ENCODE data around the gene OLFM2. TPM values are rescaled to one million over a fixed set of nuclear protein-coding genes. Genes with fewer than 3 reads are reported as not detected.

The OLFM2 gene
- total and polyA plus RNA-seq, 4 donors = 0.49 to 28.9 (median 2.3) TPM

DNA sequence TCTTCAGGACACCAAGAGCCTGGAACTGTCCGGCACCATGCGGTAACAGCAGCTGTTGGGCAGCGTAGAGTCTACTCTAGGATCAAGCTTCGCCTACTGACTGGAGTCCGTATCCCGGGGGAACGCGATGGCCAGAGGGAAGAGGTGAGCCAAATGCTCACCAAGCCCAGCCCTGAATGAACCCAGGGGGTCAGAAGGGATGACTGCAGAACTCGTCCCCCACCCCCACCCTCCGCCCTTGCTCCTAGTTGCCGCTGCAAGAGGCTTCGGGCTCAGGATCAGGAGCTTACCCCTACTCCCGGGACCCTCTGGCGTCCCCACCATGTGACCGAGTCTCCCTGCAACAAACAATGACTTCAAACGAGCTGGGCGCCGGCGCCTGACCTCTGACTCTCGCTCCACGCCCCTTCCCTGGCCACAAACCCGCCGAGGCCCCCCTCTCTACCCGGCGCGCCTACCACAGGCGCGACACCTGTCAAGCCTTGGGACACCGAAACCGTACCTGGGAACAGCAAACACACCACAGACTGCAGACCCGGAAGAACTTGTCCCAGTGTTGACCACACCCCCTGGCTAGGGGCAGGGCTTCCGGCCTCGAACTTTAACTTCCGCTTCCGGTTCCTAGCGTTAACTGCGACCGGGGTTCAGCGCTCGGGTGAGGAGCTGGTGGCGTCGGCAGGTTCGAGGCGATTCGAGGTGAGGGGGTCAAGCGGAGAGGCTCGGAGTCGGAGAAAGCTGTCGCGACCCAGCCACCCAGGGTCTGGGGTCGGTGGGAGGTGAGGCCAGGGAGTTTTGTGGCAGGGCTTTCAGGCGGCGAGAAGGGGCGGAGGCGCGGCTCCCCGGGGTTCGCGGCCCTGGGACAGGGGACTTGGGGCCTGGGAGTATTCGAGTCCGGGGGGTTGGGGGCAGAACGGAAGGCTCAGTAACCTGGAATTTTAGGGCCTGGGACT is 108.8 kb downstream of the OLFM2 start, which contains the start of gene UBL5:
TSS of gene UBL5 (plus strand) at position 630 of the 950 bp plus-strand sequence. CDS start 420 bp downstream, outside the sequence.
- TF ChIP-seq RXRA (IDR thresholded peaks at IDR 0.05) = peak; percentile 14 to 43
- no peak for TF ChIP-seq FOXA2 (IDR thresholded peaks at IDR 0.05)
- peak; percentile 29 to 49 for TF ChIP-seq EGR1 (IDR thresholded peaks at IDR 0.05; ENCODE audit: low read depth in 2 of 2)
- no peak for TF ChIP-seq YY1 (IDR thresholded peaks at IDR 0.05)
- TF ChIP-seq, protein P1, sequence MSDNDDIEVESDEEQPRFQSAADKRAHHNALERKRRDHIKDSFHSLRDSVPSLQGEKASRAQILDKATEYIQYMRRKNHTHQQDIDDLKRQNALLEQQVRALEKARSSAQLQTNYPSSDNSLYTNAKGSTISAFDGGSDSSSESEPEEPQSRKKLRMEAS (IDR thresholded peaks at IDR 0.05) = peak; percentile 61
- no peak for TF ChIP-seq TAF1 (conservative IDR thresholded peaks at IDR 0.05)
- TF ChIP-seq FOXA1 (IDR thresholded peaks at IDR 0.05) = no peak
- peak; percentile 73 for TF ChIP-seq NR2F2 (IDR thresholded peaks at IDR 0.05)
- TF ChIP-seq RAD21 (IDR thresholded peaks at IDR 0.05) = peak in 1 of 2 donors; percentile 12
- TF ChIP-seq SP1 (IDR thresholded peaks at IDR 0.05) = peak; percentile 48
- TF ChIP-seq, protein P2, sequence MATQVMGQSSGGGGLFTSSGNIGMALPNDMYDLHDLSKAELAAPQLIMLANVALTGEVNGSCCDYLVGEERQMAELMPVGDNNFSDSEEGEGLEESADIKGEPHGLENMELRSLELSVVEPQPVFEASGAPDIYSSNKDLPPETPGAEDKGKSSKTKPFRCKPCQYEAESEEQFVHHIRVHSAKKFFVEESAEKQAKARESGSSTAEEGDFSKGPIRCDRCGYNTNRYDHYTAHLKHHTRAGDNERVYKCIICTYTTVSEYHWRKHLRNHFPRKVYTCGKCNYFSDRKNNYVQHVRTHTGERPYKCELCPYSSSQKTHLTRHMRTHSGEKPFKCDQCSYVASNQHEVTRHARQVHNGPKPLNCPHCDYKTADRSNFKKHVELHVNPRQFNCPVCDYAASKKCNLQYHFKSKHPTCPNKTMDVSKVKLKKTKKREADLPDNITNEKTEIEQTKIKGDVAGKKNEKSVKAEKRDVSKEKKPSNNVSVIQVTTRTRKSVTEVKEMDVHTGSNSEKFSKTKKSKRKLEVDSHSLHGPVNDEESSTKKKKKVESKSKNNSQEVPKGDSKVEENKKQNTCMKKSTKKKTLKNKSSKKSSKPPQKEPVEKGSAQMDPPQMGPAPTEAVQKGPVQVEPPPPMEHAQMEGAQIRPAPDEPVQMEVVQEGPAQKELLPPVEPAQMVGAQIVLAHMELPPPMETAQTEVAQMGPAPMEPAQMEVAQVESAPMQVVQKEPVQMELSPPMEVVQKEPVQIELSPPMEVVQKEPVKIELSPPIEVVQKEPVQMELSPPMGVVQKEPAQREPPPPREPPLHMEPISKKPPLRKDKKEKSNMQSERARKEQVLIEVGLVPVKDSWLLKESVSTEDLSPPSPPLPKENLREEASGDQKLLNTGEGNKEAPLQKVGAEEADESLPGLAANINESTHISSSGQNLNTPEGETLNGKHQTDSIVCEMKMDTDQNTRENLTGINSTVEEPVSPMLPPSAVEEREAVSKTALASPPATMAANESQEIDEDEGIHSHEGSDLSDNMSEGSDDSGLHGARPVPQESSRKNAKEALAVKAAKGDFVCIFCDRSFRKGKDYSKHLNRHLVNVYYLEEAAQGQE (IDR thresholded peaks at IDR 0.05) = no peak
- TF ChIP-seq JUND (IDR thresholded peaks at IDR 0.05) = no peak
- TF ChIP-seq, protein P3, sequence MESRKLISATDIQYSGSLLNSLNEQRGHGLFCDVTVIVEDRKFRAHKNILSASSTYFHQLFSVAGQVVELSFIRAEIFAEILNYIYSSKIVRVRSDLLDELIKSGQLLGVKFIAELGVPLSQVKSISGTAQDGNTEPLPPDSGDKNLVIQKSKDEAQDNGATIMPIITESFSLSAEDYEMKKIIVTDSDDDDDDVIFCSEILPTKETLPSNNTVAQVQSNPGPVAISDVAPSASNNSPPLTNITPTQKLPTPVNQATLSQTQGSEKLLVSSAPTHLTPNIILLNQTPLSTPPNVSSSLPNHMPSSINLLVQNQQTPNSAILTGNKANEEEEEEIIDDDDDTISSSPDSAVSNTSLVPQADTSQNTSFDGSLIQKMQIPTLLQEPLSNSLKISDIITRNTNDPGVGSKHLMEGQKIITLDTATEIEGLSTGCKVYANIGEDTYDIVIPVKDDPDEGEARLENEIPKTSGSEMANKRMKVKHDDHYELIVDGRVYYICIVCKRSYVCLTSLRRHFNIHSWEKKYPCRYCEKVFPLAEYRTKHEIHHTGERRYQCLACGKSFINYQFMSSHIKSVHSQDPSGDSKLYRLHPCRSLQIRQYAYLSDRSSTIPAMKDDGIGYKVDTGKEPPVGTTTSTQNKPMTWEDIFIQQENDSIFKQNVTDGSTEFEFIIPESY (IDR thresholded peaks at IDR 0.05) = no peak
- no peak for TF ChIP-seq HNF4A (conservative IDR thresholded peaks at IDR 0.05)
- TF ChIP-seq HNF4G (IDR thresholded peaks at IDR 0.05) = no peak
- TF ChIP-seq, protein P4, sequence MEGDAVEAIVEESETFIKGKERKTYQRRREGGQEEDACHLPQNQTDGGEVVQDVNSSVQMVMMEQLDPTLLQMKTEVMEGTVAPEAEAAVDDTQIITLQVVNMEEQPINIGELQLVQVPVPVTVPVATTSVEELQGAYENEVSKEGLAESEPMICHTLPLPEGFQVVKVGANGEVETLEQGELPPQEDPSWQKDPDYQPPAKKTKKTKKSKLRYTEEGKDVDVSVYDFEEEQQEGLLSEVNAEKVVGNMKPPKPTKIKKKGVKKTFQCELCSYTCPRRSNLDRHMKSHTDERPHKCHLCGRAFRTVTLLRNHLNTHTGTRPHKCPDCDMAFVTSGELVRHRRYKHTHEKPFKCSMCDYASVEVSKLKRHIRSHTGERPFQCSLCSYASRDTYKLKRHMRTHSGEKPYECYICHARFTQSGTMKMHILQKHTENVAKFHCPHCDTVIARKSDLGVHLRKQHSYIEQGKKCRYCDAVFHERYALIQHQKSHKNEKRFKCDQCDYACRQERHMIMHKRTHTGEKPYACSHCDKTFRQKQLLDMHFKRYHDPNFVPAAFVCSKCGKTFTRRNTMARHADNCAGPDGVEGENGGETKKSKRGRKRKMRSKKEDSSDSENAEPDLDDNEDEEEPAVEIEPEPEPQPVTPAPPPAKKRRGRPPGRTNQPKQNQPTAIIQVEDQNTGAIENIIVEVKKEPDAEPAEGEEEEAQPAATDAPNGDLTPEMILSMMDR (IDR thresholded peaks at IDR 0.05; ENCODE audit: low read depth, low read length, missing input control) = no peak
- peak; percentile 97 to 100 for TF ChIP-seq GABPA (IDR thresholded peaks at IDR 0.05 in 1 of 2, conservative IDR thresholded peaks at IDR 0.05 in 1 of 2)
- TF ChIP-seq, protein P5, sequence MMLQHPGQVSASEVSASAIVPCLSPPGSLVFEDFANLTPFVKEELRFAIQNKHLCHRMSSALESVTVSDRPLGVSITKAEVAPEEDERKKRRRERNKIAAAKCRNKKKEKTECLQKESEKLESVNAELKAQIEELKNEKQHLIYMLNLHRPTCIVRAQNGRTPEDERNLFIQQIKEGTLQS (IDR thresholded peaks at IDR 0.05) = no peak
- under 1% methylated on average over 62 of the region's 62 CpGs for WGBS
- Histone ChIP-seq H3K9me3 (ENCODE audit: control insufficient read depth in 4 of 4, low read length in 3 of 4) (no peaks in the 10 kb centered on the region), H3K27me3 (ENCODE audit: control insufficient read depth in 4 of 4, insufficient read depth in 4 of 4, low read length in 3 of 4) (no peaks in the 10 kb centered on the region), H3K27ac (ENCODE audit: low read depth in 1 of 2, low read length in 2 of 2) (peak within 1 kb of the TSS; percentile 2 to 29), H3K9ac (ENCODE audit: low read depth in 1 of 2, low read length in 2 of 2) (peak within 1 kb of the TSS; percentile 58 to 63), H3K36me3 (ENCODE audit: control insufficient read depth in 4 of 4, insufficient read depth in 3 of 4, low read depth in 1 of 4, low read length in 3 of 4) (peaks cover 0 to 8% (median 0%) of the 10 kb centered on the region in 4 donors), H3K4me3 (ENCODE audit: low read depth in 1 of 3, low read length in 3 of 3) (peak within 1 kb of the TSS; percentile 62 to 88 (median 80)), H3K4me1 (ENCODE audit: control insufficient read depth in 4 of 4, insufficient read depth in 4 of 4, low read length in 3 of 4) (peaks cover 2 to 20% (median 17%) of the 10 kb centered on the region in 4 donors)
- peak; percentile 88 for DNase-seq (ENCODE audit: low spot score)
